GF-D8 (cell line): ENCODE results near the gene CISH.

Experiments used
- DNase-seq: peaks from one replicate; lab custom pipeline; 2025; lab: John Stamatoyannopoulos, UW

Gene CISH

DNA sequence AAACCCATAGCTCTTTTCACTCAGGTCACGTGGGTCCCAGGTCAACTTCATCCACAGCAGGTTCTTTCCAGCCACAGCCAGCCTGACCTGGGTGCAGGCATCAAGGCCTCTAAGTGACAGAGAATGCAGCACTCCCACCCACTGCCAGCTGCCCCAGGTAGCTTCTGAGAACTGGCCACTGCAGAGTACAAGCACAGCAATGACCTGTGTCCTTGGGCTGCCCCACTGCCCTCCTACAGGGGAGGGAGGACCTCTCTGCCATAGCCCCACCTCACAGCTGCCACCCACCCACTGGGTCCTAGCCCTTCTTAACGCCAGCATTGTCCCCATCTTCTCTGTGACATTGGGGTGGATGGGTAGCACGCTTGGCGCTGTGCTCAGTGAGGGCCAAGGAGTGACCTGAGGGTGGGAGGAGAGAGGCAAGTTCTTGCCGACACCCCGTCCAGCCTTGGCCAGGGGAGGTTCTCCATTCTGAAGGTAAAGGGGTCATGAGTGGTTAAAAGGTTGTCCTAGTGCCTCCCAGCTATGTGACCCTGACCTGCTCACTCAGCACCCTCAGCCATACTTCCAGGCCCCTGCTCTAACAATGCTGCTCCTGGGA, 12.4 kb downstream of the CISH start:
- no peak for DNase-seq

- DNase-seq, result no peak
These were observed 17.3 kb downstream of the CISH start for GRCh38 chr3:50594253-50594785.

GRCh38 chr3:50592568-50592967, 19.0 kb downstream of the CISH start:
- peak; percentile 75 for DNase-seq

- no peak for DNase-seq
These were observed 20.3 kb downstream of the CISH start for GRCh38 chr3:50591196-50591741.

GRCh38 chr3:50588759-50589433, 22.7 kb downstream of the CISH start:
- no peak for DNase-seq

- no peak for DNase-seq
These were observed 23.5 kb downstream of the CISH start for GRCh38 chr3:50587806-50588758.

- DNase-seq, result no peak
These were observed 24.2 kb downstream of the CISH start for GRCh38 chr3:50587373-50587772.

DNA sequence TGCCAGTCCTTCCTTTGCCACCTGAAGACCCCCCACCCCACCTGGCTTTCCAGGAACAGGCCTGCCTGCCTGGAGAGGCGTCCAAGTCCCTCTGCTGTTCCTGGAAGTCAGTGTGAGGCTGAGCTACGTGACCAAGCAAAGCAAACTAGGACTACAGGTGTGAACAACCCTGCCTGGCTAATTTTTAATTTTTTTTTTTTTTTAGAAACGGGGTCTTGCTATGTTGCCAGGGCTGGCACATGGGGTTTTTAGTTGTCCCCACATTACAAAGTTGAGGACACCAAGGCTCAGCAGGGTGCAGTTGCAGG, 24.9 kb downstream of the CISH start:
- no peak for DNase-seq

DNA sequence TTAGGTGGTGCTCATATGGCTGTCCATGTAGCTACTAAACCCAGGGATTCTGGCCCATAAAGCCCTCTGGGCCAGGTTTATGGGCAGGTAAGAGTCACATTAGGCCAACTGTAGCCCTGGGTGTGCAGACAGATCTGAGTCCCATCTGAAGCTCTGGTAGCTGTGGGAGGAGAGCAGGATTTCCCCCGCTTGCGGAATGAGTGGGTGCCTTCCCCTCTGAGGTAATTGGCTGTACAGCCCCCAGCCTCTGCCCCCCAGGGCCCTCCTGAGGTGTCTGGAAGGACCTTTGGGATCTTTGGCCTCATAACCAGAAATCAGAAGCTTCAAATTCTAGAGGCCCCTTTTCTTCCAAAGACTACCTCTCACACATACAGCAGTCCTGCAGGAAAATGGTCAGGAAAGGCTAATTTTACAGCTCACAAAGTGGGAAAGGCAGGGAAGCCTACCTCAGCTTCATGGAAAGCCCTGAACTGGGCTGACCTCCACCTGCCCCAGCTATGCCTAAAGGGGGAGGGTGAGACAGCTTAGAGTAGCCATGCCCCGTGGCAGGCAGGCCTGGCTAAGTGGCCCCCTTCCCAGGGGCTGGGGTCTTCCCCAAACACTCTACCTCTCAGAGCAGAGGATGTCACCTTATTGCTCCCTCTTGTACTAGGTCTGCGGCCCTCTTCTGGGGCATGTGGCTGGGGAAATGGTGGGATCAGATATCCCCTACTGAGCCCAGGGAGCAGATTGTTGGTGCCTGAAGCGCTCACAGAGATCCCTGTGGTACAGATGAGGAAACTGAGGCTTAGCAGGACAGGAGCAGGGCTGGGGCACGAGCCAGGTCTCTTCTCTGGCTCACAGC, 25.4 kb downstream of the CISH start:
- no peak for DNase-seq

- DNase-seq, result no peak
These were observed 27.2 kb downstream of the CISH start for GRCh38 chr3:50584391-50584790.

- no peak for DNase-seq
These were observed 27.7 kb downstream of the CISH start for GRCh38 chr3:50583897-50584296.

DNA sequence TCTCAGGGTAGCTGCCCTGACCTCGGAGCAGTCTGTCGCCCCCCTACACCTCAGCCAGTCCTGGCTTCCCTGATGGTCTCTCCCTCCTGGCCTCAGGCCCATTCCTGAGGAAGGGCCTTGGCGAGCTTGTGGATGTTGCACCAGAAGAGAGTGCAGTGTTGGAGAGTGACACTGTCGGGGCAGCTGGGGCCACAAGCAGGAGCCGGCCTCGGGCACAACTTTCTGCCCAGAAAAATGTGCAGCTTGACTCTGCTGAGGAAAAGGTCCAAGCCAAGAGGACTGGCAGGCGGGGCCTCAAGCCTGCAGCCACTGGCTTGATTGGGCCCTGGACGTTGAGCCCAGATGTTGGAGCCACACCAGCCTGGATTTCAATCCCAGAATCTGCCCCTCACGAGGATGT, 29.5 kb downstream of the CISH start:
- DNase-seq, result no peak

GRCh38 chr3:50581459-50581842, 30.1 kb downstream of the CISH start:
- DNase-seq, result no peak

DNA sequence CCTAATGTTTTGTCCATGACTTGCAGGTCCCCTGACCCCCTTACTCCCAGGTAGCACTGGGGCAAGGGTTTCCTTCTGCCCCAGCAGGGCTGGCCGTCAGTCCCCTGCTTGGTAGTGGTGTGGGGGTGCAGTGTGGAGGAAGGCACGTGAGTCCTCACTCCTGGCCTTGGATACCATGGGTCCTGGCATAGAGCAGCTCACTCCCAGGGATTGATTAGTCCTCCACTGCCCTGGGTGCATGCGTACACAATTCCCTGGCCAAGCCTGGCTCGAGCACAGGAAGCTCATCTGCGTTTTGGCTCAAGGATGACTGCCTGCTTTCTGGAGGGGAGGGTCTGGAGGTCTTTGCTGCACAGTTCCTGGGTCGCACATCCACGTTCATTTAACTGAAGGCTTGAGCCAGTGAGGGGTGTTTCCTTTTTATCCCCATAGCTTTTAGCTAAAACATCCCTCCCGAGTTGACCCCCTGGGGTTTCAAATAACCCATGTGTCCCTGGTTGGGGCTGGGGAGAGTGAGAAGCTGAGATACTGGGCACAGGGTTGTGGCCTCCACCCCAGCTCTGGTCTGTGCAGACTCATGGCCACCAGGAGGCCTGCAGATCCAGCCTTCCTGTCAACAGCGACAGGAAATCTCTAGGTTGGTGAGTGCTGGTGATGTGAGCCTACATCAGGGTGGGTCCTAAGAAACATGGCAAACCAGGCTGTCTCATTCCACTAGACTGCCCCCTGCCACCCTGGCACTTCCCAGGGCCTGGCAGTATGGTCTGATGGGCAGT, 30.7 kb downstream of the CISH start:
- no peak for DNase-seq

GRCh38 chr3:50577348-50577747, 34.2 kb downstream of the CISH start:
- DNase-seq, result no peak

DNA sequence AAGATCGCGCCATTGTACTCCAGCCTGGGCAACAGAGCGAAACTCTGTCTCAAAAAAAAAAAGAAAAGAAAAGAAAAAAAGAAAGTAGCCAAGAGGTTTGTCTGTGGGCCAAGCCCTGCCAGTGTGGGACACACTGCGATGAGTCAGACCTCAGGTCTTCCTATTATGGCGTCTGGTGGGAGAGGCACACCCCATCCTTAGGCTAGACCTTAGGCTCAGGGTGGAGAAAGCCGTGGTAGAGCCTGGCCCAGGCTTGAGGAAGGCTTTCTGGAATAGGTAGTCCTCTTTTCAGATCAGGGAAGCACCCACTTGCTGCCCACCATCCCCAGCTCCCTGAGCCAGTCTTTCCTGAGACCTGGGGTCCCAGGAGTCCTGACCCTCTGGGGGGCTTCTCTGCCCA, 36.2 kb downstream of the CISH start:
- no peak for DNase-seq

DNA sequence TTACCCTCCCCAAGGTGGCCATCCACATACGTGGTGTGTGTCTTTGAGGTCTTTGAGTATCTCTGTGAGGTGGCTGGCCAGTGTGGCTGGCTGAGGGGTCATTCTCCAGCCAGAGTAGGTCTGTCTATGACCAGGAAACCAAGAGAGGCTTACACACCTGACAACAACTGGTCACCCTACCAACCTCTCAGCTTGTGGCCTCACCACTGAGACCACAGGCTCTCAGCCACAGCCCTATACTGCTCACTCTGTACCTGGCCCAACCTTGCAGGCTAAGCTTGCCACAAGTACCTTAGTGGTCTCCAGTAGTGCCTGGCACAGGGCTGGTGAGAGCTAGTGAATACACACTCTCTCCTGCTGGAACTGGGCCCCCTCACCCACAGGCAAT, 37.1 kb downstream of the CISH start:
- DNase-seq, result no peak

DNA sequence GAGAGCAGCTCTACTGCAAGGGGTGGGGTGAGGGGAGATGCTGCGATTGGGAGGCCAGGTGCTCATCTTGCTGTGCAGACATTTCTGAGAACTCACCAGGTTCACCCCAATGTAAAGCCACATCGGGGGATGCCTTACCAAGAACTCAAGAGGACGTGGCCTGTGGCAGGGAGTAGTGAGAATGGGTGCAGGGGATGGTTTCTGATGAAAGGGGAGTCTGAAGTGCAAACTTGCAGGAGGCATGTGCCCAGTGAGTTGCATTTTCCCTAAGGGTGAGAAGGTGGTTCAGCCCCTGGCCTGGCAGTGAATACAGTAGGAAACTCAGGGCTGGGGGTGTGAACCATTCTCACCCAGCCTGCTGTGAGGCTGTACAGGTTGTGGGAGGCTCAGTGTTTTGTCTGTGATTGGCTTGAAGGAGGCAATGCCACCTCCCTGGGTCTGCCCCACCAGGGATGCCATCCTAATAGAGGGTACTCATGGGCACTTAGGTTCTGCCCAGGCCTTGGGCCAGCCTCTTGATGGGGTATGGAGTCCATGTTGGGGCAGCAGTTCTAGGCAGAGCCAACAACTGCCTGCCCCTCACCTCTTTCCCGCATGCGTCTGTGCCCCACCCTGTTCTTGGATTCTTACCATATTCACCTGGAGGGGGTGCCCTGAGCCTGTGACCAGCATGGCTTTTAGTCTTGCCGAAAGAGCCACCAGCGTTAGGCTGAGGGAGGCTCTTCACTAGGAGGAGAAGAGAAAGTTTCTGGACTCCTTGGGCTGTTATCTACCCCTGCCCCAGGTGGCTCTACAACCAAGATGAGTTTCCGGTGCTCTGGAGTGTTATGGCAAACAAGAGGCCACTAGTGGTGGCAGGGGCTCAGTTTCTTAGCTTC, 37.8 kb downstream of the CISH start:
- peak; percentile 37 for DNase-seq

GRCh38 chr3:50572801-50573371, 38.7 kb downstream of the CISH start:
- peak; percentile 44 for DNase-seq

GRCh38 chr3:50572158-50572557, 39.4 kb downstream of the CISH start:
- DNase-seq, result peak; percentile 72
